ENCODE results near the gene VAV2.

Gene VAV2

GRCh38 chr9:133834080-133834976, 157.8 kb downstream of the VAV2 start:
- DNase-seq = no peak

GRCh38 chr9:133833388-133834025, 158.6 kb downstream of the VAV2 start:
- DNase-seq = no peak

DNA sequence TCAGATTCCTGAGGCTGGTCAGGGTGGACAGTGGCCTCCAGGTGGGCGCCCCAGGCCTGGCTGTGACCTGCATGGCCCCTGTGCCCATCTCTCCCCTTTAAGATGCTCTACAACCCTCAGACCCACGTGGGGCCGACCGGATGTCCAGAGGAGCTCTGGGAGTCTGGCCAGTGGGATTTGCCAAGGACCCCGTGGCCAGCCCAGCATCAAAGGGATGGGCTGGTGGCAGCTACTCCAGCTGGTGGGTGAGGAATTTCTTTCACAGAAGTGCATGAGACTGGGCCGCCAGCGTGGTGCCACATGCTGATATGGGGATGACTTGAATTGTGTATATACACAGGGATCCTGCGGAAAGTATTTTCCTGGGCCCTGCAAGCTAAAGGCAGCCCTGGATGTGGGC, 159.2 kb downstream of the VAV2 start:
- no peak for DNase-seq

DNA sequence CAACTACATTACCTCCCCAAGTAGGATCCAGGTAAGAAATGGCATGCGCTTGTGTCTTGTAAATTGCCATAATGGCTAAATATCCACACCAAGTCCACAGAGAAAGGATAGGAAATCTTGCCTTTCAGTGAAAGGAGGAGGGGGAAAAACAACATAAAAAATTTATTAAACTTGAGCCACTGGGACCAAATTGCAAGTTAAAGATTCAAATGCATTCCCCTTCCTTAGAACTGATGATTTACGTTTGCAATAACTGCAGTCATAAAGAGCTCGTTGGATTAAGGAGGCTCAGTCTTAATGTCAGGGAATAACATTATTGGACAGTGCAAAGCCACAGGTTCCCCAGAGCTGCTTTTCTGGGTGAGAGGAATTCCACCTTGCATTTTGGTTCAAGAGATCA, 161.4 kb downstream of the VAV2 start:
- no peak for DNase-seq

DNA sequence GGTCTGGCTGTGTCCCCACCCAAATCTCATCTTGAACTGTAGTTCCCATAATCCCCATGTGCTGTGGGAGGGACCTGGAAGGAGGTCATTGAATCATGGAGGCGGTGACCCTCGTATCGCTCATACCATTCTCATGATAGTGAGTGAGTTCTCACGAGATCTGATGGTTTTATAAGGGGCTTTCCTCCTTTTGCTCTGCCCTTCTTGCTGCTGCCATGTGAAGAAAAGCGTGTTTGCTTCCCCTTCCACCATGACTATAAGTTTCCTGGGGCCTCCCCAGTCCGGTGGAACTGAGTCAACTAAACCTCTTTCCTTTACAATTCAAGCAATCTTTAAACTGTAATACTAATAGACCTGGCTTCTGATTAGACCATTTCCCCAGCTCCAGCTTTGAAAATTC, 161.8 kb downstream of the VAV2 start:
- no peak for DNase-seq

GRCh38 chr9:133828338-133828997, 163.7 kb downstream of the VAV2 start:
- DNase-seq = no peak

- DNase-seq = no peak
Observed at GRCh38 chr9:133826289-133827085, 165.6 kb downstream of the VAV2 start.

DNA sequence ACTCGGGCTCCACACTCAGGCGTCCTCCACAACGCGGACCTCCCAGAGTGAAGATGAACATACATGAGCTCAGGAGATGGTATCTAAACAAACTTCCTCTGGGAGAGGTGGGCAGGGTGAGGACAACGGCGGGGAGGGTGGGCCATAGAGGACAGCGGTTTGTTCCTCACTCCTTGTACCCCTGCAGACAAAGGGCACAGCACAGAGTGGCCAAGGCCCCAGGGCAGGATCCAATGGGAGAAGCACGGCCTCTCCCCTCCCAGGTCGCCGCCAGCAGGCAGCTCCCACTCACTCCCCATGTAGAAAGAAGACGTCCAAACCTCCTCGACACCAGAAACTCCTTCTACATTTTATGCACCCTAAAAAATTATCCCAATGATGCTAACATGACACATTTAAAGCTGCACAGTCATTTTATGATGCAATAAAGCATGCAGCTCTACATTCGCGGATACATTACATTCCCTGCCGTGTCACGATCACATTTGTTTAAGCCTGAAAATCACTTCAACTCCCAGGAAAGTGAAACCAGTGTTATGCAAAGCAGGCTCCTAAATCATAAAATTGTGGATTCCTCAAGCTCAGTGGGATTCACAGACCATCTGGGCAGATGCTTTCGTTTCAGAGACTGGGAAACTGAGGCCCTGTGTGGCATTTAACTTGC, 166.4 kb downstream of the VAV2 start:
- no peak for DNase-seq

DNA sequence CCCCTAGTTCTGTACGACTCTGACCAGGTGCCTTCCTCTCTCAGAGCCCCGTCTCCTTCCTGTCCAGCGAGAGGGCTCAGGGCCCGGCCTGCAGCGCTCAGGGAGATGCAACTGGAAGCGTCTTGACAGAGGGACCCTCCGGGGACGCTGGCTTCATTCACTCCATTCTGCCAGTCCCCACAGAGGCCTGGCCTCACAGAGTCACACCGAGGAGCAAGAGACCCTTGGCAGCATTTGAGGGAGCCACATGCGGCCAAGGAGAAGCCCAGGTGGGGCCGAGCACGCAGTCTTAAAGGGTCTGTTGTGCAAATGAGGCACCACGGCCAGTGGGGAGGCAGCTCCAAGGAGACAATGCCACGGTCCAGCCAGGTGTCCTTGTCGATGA, 167.3 kb downstream of the VAV2 start:
- no peak for DNase-seq

GRCh38 chr9:133824106-133824801, 167.9 kb downstream of the VAV2 start:
- DNase-seq = no peak

DNA sequence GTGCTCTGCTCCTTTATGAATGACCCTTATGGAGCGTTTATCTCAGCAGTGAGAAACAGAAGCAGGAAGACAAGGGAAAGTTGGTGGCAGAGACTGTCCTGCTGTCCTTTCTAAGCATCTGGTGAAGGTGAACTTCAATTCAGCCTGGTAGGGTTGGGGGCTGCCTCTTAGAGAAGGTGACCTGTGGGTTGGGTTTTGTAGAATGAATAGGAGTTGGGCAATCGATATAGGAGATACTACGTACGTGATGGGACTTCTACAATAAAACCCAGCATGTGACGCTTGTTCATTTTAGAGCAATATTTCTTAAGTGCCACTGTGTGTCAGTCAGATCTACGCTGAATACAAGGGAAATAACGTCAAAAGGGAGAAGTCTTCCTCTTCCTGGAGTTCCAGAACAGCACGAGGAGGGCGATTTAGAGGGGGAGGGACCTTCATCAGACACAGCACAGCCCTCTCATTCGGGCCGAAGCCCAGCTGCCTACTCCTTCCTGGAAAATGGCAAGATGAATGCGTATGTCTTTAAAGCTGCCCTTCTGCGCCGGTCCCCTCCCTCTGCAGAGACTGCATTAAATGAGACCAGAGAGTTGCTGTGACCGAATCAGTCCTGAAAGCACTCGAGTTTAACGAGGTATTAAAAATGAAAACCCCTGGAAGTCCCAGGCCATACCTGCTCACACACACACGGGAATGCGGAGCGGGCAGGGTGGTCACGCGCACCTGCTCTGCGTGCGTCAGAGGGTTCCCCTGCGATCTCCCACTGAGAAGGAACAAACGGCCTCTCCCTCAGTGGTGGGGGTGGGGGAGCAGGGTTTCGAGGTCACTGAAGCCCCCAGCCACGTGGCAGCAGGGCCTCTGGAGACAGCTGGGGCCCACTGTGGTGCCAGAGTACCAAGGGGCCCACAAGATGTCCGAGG, 168.7 kb downstream of the VAV2 start:
- DNase-seq = no peak

DNA sequence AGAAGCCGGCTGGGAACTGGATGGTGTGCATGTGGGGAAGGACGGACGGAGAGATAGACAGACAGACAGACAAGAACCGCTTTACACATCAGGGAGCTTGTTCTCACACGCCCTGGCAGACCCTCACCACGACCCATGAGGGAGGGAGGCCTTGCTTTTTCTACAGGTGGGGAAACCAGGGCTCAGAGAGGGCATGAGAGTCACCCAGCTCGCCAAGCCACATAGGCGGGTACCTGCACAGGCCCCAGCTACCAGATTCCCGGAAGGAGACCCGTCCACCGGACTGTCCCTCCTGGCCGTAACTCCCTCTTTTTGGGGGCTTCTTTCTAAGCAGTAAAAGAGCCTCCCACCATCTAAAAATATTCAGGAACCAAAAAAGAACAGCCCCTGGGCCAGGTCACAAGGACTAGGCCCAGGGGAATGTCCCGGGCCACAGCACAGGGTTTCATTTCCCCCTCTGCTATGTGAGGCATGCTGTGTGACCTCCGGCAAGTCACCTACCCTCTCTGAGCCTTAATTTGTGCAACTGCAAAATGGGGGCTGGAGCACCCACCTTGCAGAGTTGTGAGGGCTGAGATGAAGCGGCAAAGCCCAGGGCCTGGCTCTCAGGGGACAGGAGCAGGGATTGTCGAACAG, 169.6 kb downstream of the VAV2 start:
- DNase-seq = no peak

GRCh38 chr9:133821601-133822429, 170.3 kb downstream of the VAV2 start:
- no peak for DNase-seq

DNA sequence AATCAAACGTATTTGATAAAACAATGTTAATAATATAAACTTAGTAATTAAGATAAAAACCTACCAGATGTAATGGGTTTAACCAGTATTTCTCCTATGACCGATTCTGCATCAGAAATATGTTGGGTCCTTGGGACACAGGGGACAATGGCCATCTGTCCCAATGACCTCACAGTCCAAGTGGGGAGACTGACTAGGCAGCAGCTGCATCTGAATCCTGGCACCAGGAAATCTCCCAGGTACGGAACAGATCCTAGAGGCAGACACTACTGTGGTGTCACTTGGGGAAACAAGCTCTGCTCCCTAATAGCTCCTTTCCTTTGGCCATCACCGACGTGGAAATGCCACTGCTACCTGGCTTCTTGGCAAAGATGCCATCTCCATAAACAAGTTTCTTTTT, 172.2 kb downstream of the VAV2 start:
- DNase-seq = no peak

DNA sequence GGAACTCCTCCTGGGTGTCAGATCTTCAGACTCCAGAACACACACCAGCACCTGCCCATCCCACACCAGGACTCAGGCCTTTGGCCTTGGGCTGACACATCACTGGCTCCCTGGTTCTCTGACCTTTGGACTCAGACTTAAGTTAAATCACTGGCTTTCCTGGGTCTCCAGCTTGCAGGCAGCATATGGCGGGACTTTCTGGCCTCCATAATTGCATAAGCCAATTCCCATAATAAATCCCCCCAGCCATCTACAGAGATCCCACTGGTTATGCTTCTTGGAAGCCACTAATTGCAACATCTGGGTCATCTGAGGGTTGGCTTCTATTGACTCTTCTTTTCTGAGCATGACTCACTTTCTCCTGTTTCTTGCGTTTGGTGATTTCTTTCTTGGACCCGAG, 173.7 kb downstream of the VAV2 start:
- DNase-seq = no peak

- DNase-seq = no peak
Observed at GRCh38 chr9:133815781-133816180, 176.3 kb downstream of the VAV2 start.

DNA sequence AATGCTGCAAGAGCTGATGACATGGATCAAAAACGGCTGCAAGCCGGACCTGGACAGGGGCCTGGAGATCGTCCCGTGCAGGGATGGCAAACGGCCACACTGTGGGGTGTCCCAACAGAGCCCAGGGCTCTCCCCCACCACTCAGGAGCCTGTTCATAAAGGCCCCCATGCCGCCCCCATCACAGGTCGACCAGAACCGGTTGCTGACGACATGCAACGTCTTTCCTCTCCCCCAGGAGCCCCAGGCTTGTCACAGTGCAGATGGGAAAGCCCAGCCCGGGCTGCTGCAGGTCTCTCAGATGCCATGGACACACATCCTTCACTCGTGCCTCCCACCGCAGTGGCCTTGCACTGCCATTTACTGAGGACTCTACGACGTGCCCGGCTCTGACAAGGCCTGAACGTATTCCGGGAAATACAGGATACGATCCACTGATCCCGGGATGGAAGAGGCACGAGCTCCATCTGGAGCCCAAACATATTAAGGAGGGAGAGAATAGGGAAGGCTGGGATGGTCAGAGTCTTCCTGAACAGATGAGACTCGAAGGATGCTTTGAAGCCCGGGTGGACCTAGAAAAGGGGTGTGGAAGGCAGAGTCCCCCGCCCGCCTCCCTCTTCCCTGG, 177.4 kb downstream of the VAV2 start:
- no peak for DNase-seq
